ENCODE data around the gene ABL1.

ABL1 gene

GRCh38 chr9:130890124-130890523 is 55.1 kb downstream of the ABL1 start:
- Histone ChIP-seq H3K4me1 (no peaks in the 10 kb centered on the region), H3K4me3 (no peak overlapping the region), H3K27me3 (ENCODE audit: low read depth) (peaks cover 17% of the 10 kb centered on the region; the same call in 1 of the 2 replicates), H3K9me3 (no peaks in the 10 kb centered on the region), H3K36me3 (replicated peaks) (no peaks in the 10 kb centered on the region)
- DNase-seq (ENCODE audit: low spot score in 2 of 2): no peak
- in situ Hi-C loops (cut with MboI; ENCODE audit: low sequenced_read_pairs): no loop called here

GRCh38 chr9:130890870-130891687 is 56.0 kb downstream of the ABL1 start:
- Histone ChIP-seq H3K4me1 (no peaks in the 10 kb centered on the region), H3K4me3 (no peak overlapping the region), H3K27me3 (ENCODE audit: low read depth) (peaks cover 24% of the 10 kb centered on the region), H3K36me3 (replicated peaks) (no peaks in the 10 kb centered on the region), H3K9me3 (no peaks in the 10 kb centered on the region)
- in situ Hi-C loops (cut with MboI; ENCODE audit: low sequenced_read_pairs): no loop called here
- no peak for DNase-seq (ENCODE audit: low spot score in 2 of 2)

- Histone ChIP-seq H3K36me3 (replicated peaks) (no peaks in the 10 kb centered on the region), H3K4me1 (no peaks in the 10 kb centered on the region), H3K9me3 (no peaks in the 10 kb centered on the region), H3K4me3 (no peak overlapping the region), H3K27me3 (ENCODE audit: low read depth) (peaks cover 32% of the 10 kb centered on the region)
- in situ Hi-C loops (cut with MboI; ENCODE audit: low sequenced_read_pairs): no loop called here
- DNase-seq (ENCODE audit: low spot score in 2 of 2): no peak
Observed at GRCh38 chr9:130891688-130892476, 56.8 kb downstream of the ABL1 start.

- in situ Hi-C loops (cut with MboI; ENCODE audit: low sequenced_read_pairs): no loop called here
- DNase-seq (ENCODE audit: low spot score in 2 of 2): no peak
- Histone ChIP-seq H3K9me3 (no peaks in the 10 kb centered on the region), H3K4me3 (no peak overlapping the region), H3K4me1 (no peaks in the 10 kb centered on the region), H3K27me3 (ENCODE audit: low read depth) (peaks cover 32% of the 10 kb centered on the region), H3K36me3 (replicated peaks) (no peaks in the 10 kb centered on the region)
Observed at GRCh38 chr9:130892477-130893304, 57.6 kb downstream of the ABL1 start.

- no peak overlapping the region for H3K4me3 ChIP-seq
- peaks cover 32% of the 10 kb centered on the region for H3K27me3 ChIP-seq (ENCODE audit: low read depth)
- no peaks in the 10 kb centered on the region for H3K36me3 ChIP-seq (replicated peaks)
- no peak for DNase-seq (ENCODE audit: low spot score in 2 of 2)
- no peaks in the 10 kb centered on the region for H3K9me3 ChIP-seq
- in situ Hi-C loops (cut with MboI; ENCODE audit: low sequenced_read_pairs): no loop called here
- H3K4me1 ChIP-seq: no peaks in the 10 kb centered on the region
Observed at GRCh38 chr9:130893341-130894101, 58.5 kb downstream of the ABL1 start.

- no peaks in the 10 kb centered on the region for H3K36me3 ChIP-seq (replicated peaks)
- no peaks in the 10 kb centered on the region for H3K4me1 ChIP-seq
- no peaks in the 10 kb centered on the region for H3K9me3 ChIP-seq
- H3K4me3 ChIP-seq: no peak overlapping the region
- no peak for DNase-seq (ENCODE audit: low spot score in 2 of 2)
- H3K27me3 ChIP-seq (ENCODE audit: low read depth): peaks cover 32% of the 10 kb centered on the region
- in situ Hi-C loops (cut with MboI; ENCODE audit: low sequenced_read_pairs): no loop called here
Observed at GRCh38 chr9:130894546-130894945, 59.5 kb downstream of the ABL1 start.

GRCh38 chr9:130895038-130895437 is 60.0 kb downstream of the ABL1 start:
- Histone ChIP-seq H3K36me3 (replicated peaks) (no peaks in the 10 kb centered on the region), H3K9me3 (no peaks in the 10 kb centered on the region), H3K27me3 (ENCODE audit: low read depth) (peaks cover 32% of the 10 kb centered on the region), H3K4me3 (no peak overlapping the region), H3K4me1 (no peaks in the 10 kb centered on the region)
- DNase-seq (ENCODE audit: low spot score in 2 of 2): no peak
- in situ Hi-C loops (cut with MboI; ENCODE audit: low sequenced_read_pairs): no loop called here

- peaks cover 35% of the 10 kb centered on the region for H3K27me3 ChIP-seq (ENCODE audit: low read depth)
- H3K36me3 ChIP-seq (replicated peaks): no peaks in the 10 kb centered on the region
- no peak overlapping the region for H3K4me3 ChIP-seq
- no peaks in the 10 kb centered on the region for H3K9me3 ChIP-seq
- no peak for DNase-seq (ENCODE audit: low spot score in 2 of 2)
- in situ Hi-C loops (cut with MboI; ENCODE audit: low sequenced_read_pairs): no loop called here
- H3K4me1 ChIP-seq: no peaks in the 10 kb centered on the region
Observed at GRCh38 chr9:130895481-130896232, 60.6 kb downstream of the ABL1 start.

- H3K4me1 ChIP-seq: no peaks in the 10 kb centered on the region
- H3K4me3 ChIP-seq: no peak within 1 kb of the TSS
- DNase-seq (ENCODE audit: low spot score in 2 of 2): no peak
- in situ Hi-C loops (cut with MboI; ENCODE audit: low sequenced_read_pairs): no loop called here
- H3K36me3 ChIP-seq (replicated peaks): no peaks in the 10 kb centered on the region
- H3K9me3 ChIP-seq: no peaks in the 10 kb centered on the region
- peaks cover 37% of the 10 kb centered on the region for H3K27me3 ChIP-seq (ENCODE audit: low read depth)
Observed at GRCh38 chr9:130896233-130897014, 61.4 kb downstream of the ABL1 start, which contains the start of gene QRFP. Gene QRFP, minus strand, starts transcription at chr9:130896812. Its CDS starts 2,974 bp downstream, at chr9:130893838.

- Histone ChIP-seq H3K9me3 (no peaks in the 10 kb centered on the region), H3K36me3 (replicated peaks) (no peaks in the 10 kb centered on the region), H3K27me3 (ENCODE audit: low read depth) (peaks cover 32% of the 10 kb centered on the region), H3K4me1 (no peaks in the 10 kb centered on the region), H3K4me3 (no peak overlapping the region)
- no peak for DNase-seq (ENCODE audit: low spot score in 2 of 2)
- in situ Hi-C loops (cut with MboI; ENCODE audit: low sequenced_read_pairs): no loop called here
Observed at GRCh38 chr9:130897105-130897751, 62.2 kb downstream of the ABL1 start.

GRCh38 chr9:130897848-130898551 is 62.9 kb downstream of the ABL1 start:
- H3K9me3 ChIP-seq: no peaks in the 10 kb centered on the region
- in situ Hi-C loops (cut with MboI; ENCODE audit: low sequenced_read_pairs): no loop called here
- H3K27me3 ChIP-seq (ENCODE audit: low read depth): peaks cover 25% of the 10 kb centered on the region
- H3K36me3 ChIP-seq (replicated peaks): no peaks in the 10 kb centered on the region
- no peaks in the 10 kb centered on the region for H3K4me1 ChIP-seq
- H3K4me3 ChIP-seq: no peak overlapping the region
- no peak for DNase-seq (ENCODE audit: low spot score in 2 of 2)

Data from HAP-1 (cell line).